DMS114 treated with DMSO at 0.1 percent for 48 hours (cell line): ENCODE data around the gene RELN.
"Not testable (repeated sequence)": the region's sequence is repeated elsewhere in the genome, so short reads cannot be mapped to it uniquely, and the experiment has no call there.

Experiments
- DNase-seq: peaks from one replicate; lab custom pipeline; 2025; ENCODE audit not compliant: unreplicated experiment; lab: John Stamatoyannopoulos, UW

RELN gene

GRCh38 chr7:103524042-103524907 lies 465.2 kb downstream of the RELN start:
- peak; percentile 30 for DNase-seq

- DNase-seq = no peak
Observed at GRCh38 chr7:103521937-103522336, 467.5 kb downstream of the RELN start.

DNA sequence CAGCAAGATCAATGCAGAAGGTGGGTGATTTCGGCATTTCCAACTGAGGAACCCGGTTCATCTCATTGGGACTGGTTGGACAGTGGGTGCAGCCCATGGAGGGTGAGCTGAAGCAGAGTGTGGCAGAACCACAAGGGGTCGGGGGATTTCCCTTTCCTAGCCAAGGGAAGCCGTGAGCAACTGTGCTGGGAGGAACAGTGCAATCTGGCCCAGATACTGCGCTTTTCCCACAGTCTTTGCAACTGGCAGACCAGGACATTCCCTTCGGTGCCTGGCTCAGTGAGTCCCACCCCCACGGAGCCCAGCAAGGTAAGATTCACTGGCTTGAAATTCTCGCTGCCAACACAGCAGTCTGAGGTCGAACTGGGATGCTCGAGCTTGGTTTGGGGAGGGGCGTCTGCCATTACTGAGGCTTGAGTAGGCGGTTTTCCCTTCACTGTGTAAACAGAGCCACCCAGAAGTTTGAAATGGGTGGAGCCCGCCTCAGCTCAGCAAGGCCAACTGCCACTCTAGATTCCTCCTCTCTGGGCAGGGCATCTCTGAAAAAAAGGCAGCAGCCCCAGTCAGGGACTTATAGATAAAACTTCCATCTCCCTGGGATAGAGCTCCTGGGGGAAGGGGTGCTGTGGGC lies 484.8 kb downstream of the RELN start:
- DNase-seq = no peak

DNA sequence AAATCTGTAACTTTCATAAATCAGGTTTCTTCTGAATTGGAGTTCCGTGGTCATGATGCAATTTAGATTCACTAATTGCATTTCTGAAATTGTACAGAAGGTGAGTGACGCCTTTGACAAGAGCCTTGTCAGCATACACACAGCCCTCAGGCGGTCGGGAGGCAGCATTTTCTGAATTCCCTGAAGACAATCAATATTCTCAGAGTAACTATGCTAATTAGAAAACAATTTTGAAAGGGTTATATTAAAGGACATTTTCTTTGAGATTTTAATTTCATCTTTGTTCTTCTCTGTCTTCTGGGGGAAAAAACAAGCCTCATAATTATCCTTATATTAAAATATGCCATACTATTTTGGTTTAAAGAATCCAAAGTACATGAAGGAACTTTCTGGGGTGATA lies 488.3 kb downstream of the RELN start:
- DNase-seq = no peak

GRCh38 chr7:103499976-103500375 lies 489.5 kb downstream of the RELN start:
- DNase-seq = no peak

- no peak for DNase-seq
Observed at GRCh38 chr7:103487419-103487818, 502.0 kb downstream of the RELN start.

- not testable (repeated sequence) for DNase-seq
Observed at GRCh38 chr7:103486873-103487272, 502.6 kb downstream of the RELN start.

DNA sequence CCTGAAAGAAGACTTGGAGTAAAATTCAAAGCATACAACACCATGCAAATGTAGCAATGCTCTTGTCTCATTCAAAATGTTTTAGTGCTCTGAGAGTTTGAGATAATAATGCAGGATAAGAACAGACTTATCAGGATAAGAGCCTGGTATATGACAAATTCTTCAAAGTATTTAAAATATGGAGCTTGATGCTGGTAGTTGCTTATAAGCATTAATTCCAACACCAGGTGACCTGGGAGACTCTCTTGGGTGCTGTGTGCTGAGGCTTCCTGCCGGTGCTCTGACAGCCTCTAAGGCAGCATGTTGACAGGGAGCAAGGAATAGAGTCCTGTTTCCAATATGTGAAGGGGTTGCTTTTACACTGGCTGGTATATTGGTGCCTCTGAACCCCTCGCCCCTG lies 508.7 kb downstream of the RELN start:
- DNase-seq = no peak

GRCh38 chr7:103474956-103475355 lies 514.5 kb downstream of the RELN start:
- no peak for DNase-seq

GRCh38 chr7:103469095-103469948 lies 520.1 kb downstream of the RELN start:
- no peak for DNase-seq

GRCh38 chr7:103466814-103467213 lies 522.6 kb downstream of the RELN start:
- DNase-seq = no peak

- DNase-seq = no peak
Observed at GRCh38 chr7:103462358-103462757, 527.1 kb downstream of the RELN start.

DNA sequence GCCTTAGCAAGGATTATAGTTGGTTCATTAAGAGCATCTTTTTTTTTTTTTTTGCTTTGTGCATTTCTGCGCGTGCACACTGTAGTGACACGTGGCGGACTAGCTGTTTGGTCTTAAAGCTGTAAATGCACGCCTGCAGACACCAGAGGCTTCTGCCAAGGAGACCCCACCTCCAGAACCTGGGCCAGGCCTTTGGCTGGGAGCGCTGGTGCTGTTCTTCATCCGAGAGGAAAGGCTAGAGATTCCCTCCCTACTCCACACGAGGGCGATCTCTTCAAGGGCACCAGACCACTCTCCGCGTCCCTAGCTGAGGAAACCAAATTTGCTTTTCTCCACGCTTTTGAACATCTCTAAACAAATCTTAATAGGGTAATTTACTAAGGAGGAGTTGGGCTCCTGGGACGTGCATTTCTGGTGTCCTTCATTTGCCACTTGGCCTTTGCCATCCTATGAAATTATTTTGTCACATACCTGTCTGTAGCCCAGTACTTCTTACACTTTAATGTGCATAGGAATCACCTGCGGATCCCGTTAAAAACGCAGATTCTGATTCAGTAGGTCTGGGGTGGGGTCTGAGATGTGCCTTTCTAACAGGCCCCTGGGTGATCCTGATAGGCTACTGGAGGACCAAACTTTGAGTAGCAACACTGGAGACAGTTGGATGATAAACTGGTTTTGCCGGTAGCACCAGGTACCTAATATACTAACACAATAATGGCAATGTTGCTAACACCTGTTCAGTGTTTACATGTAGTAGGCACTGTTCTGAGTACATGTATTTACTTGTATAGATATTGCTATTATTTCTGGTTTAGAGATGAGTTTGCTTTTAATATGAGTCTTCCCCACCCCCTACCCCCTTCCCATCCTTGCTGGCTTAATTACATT lies 542.1 kb downstream of the RELN start:
- peak; percentile 68 for DNase-seq

DNA sequence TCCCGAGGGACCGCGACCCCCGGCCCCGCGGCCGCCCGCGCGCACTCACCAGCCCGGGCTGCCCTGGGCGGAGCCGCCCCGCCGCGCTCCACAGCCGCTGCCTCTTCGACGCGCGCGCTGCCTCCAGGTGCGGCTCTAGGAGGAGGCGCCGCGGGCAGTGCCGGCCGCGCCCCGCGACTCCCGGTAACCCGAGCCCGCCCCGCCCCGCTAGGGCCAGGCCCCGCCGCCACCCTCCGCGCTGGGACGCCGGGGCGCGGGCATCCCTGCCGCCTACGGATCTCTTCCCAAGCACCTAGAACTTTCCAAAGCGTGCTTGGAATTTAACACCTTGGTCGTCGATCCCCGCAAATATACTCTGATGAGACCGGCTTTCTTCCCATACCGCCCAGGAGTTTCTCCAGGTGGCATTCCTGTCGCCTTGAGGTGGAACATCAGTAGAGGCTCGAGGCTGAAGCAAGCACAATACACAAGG lies 543.4 kb downstream of the RELN start, which contains the start of gene SLC26A5:
SLC26A5 (minus strand) TSS at position 159 of the 472 bp plus-strand sequence. CDS start 24,693 bp downstream, outside the sequence.
- DNase-seq = no peak

DNA sequence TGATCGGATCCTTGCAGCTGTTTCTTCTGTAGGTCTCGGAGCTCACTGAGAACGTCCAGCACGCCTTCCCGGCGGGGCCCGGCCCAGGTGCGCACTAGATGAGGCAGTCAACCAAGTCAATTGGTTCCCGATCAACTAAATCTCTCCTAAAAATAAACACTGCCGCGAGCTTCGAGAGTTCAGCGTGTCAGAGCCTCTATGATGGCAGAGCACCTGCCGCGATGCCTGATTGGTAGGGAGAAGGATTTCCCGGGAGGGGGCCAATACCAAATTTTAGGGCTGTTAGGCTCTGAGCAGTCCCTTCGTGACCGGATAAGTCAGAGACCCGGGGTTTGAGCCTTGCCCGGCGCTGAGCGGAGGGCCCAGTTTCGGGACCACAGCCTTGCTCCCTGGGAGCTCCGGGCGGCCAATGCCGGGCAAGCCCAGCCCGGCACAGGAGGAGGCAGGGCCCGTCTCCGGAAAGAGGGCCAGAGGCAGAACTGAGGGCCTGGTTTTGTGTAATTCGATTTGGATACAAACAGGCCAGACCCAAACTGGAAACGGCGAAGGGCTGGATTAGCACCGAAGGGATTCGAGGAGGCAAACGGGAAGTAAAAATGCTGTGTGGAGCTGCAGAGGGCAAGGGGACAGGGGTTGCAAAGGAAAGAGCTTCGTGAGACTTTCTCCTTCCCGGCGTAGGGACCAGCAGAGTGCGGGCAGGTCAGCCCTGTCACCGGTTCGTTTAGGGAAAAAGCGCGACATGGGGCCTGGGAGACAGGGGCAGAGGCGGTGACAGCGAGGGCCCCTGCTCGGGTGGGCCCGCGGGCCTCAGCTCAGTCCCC lies 544.0 kb downstream of the RELN start:
- no peak for DNase-seq

GRCh38 chr7:103439661-103440060 lies 549.8 kb downstream of the RELN start:
- DNase-seq = no peak

GRCh38 chr7:103437623-103438022 lies 551.8 kb downstream of the RELN start:
- DNase-seq = no peak

DNA sequence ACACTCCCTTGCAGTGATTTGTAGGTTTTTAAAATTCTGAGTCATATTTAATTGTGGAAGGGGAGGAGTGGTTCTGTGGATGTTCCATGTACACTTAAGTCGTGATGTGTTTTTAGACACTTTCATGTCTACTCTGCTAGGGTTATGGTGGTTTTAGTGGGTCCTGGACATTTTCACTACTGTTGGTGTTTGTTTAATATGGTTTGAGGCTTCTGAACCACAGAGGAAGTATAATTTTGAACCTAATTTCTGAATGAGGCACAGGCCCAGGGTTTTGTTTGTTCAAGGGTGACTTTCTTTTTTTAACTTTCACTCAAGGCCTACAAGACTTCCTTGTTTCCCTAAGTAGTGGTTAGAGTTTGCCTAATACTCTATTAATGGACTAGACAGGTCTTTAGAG lies 556.7 kb downstream of the RELN start:
- DNase-seq = no peak

DNA sequence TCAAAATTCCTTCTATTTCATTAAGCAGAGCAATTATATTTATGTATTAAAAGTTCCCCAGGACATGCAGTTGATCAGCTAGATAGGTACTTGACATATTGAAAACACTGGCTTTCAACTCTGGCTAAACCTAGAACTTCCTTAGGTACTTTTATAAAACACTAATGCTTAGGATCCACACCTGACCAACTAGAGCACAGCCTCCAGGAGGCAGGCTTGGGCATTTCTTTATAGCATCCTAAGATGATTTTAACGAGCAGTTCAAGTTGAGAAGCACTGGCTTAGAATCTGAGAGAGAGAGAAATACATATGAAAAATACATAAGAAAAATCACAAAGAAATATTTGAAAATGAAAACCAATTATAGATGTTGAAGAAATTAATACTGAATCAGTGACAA lies 564.3 kb downstream of the RELN start:
- no peak for DNase-seq
